PC-9 (cell line): ENCODE measurements around the gene TCF12. TPM values are rescaled to one million over a fixed set of nuclear protein-coding genes. Genes with fewer than 3 reads are reported as not detected.

Experiments
- BruUV-seq: library from RNA; stranded (reverse); fragments of 400-500 nt; replicated peaks from 2 replicates; lab custom pipeline; 2021; lab: Mats Ljungman, UMichigan
- CTCF ChIA-PET: fragments of 300-600 bp; sonication (Branson Sonifier 250); formaldehyde crosslinking; loops from one replicate; lab custom pipeline; 2022; ENCODE audit warnings: antibody characterized with exemption; lab: Charles Lee
- POLR2A ChIA-PET: fragments of 300-600 bp; sonication (Branson Sonifier 250); formaldehyde crosslinking; loops from one replicate; lab custom pipeline; 2022; ENCODE audit warnings: antibody characterized with exemption; ENCODE audit not compliant: unreplicated experiment; lab: Charles Lee
- DNase-seq, 2 experiments: peaks; one replicate each; pipeline versions ENCODE4 v3.0.0 to v3.0.0-alpha.2; 2015 to 2022; ENCODE audit warnings: mixed read lengths in 1 of 2
- H2AFZ ChIP-seq: fragments of 200-600 bp; sonication (generic); 2 replicates; pipeline ENCODE4 v1.8.1; 2017; ENCODE audit warnings: antibody characterized with exemption
- H3F3A ChIP-seq: fragments of 200-600 bp; sonication (generic); 2 replicates; pipeline ENCODE4 v1.8.1; 2017; ENCODE audit warnings: antibody characterized with exemption, mild to moderate bottlenecking, low read depth; ENCODE audit not compliant: insufficient read depth
- H3K27ac ChIP-seq: fragments of 200-600 bp; sonication (generic); 2 replicates; pipeline ENCODE4 v1.6.1; 2016; ENCODE audit warnings: mixed run types
- H3K27me3 ChIP-seq: fragments of 200-600 bp; sonication (generic); 2 replicates; pipeline ENCODE4 v1.6.1; 2016; ENCODE audit warnings: low read depth, mixed run types; ENCODE audit not compliant: insufficient read depth
- H3K36me3 ChIP-seq: fragments of 200-600 bp; sonication (generic); 2 replicates; pipeline ENCODE4 v1.6.1; 2016; ENCODE audit warnings: low read depth, mixed run types
- H3K4me1 ChIP-seq: fragments of 200-600 bp; sonication (generic); replicated peaks from 2 replicates; pipeline ENCODE4 v1.6.1; 2016; ENCODE audit warnings: mixed run types; ENCODE audit not compliant: insufficient read depth
- H3K4me2 ChIP-seq: fragments of 200-600 bp; sonication (generic); 2 replicates; pipeline ENCODE4 v1.6.1; 2017; ENCODE audit warnings: mixed run types
- H3K4me3 ChIP-seq: fragments of 200-600 bp; sonication (generic); 2 replicates; pipeline ENCODE4 v1.6.1; 2016; ENCODE audit warnings: mixed run types
- H3K79me2 ChIP-seq: fragments of 200-600 bp; sonication (generic); 2 replicates; pipeline ENCODE4 v1.6.1; 2017; ENCODE audit warnings: low read depth, mixed run types
- H3K9me2 ChIP-seq: fragments of 200-600 bp; sonication (generic); 2 replicates; pipeline ENCODE4 v1.8.1; 2017; ENCODE audit warnings: mild to moderate bottlenecking; ENCODE audit not compliant: insufficient read depth
- H3K9me3 ChIP-seq: fragments of 200-600 bp; sonication (generic); 2 replicates; pipeline ENCODE4 v1.8.1; 2016; ENCODE audit warnings: low read depth; ENCODE audit not compliant: insufficient read depth
- H4K20me1 ChIP-seq: fragments of 200-600 bp; sonication (generic); 2 replicates; pipeline ENCODE4 v1.8.1; 2017; ENCODE audit not compliant: insufficient read depth
- CTCF ChIP-seq: fragments of 200-600 bp; sonication (generic); conservative IDR thresholded peaks from 2 replicates; pipeline ENCODE4 v1.6.1; 2017; ENCODE audit warnings: mixed run types, antibody characterized with exemption, mild to moderate bottlenecking, moderate library complexity
- EZH2 ChIP-seq: fragments of 200-600 bp; sonication (generic); IDR thresholded peaks from 2 replicates; pipeline ENCODE4 v1.8.0; 2017; ENCODE audit warnings: antibody characterized with exemption, low read depth
- intact Hi-C: fragments of 100-400 bp; cut with micrococcal nuclease; formaldehyde crosslinking; loops from one replicate; pipeline ENCODE4 v1.10.0; 2022; ENCODE audit not compliant: unreplicated experiment
- total RNA-seq: library from RNA; stranded (reverse); gene quantifications from 2 replicates; pipeline ENCODE4 v1.2.3, GENCODE V29; 2021

TCF12 gene
- total RNA-seq, 1 experiment from 2014 or later, result 60.1 TPM

DNA sequence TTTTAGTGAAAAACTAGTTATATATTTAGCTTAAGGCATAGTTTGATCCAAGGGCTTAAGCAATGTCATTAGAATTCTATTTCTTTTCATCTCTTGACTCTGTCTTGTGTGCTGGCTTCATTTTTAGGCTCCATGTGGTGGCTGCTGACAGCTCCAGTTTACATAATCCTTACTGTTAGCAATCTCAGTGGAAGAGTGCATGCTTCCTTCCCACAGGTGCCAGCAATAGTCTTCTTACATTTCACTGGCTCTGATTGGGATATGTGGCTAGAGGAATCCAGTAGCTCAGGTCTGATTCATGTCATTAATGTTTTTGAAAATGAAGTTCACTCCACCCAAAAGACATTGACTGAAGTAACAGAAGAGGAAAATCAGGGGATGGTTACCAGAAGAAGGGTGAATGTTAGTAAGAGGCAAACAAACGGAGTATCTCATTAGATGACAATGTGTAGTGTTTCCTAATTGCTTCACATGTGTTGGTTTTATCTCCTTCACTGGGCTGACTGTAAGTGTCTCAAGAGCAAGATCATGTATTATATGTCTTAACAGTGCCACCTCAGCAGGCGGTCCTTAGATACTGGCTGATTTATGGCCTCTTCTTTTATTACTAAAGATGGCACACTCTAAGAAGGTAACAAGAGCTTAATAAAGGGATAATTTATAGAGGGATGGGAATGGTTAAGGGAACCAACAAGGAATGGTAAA lies 25.6 kb upstream of the TCF12 start:
- CTCF ChIA-PET, result interaction anchor here (0.6 kb wide), 2 partner anchors 15 to 18 kb away, joined by 3 to 4 read pairs; no protein-coding TSS in a partner anchor
- H3K36me3 ChIP-seq, result no peaks in the 10 kb centered on the region
- H4K20me1 ChIP-seq, result no peaks in the 10 kb centered on the region
- peaks cover 6% of the 10 kb centered on the region; the same call in 1 of the 2 replicates for H3F3A ChIP-seq
- BruUV-seq, result no TSS peak
- intact Hi-C loops, result no loop called here
- H2AFZ ChIP-seq, result no peak overlapping the region
- H3K9me2 ChIP-seq, result no peaks in the 10 kb centered on the region
- DNase-seq, result no peak
- no peak overlapping the region for H3K27ac ChIP-seq
- H3K4me2 ChIP-seq, result no peak overlapping the region
- TF ChIP-seq CTCF, result no peak
- no peak for TF ChIP-seq EZH2
- POLR2A ChIA-PET, result no interaction called here
- no peaks in the 10 kb centered on the region for H3K27me3 ChIP-seq
- H3K4me3 ChIP-seq, result no peak overlapping the region
- H3K4me1 ChIP-seq, result peaks cover 14% of the 10 kb centered on the region
- H3K9me3 ChIP-seq, result no peaks in the 10 kb centered on the region
- no peaks in the 10 kb centered on the region for H3K79me2 ChIP-seq

- no peak overlapping the region for H3K27ac ChIP-seq
Measured at GRCh38 chr15:56893364-56893678, 25.1 kb upstream of the TCF12 start.

GRCh38 chr15:56894601-56895000 lies 23.8 kb upstream of the TCF12 start:
- no peak overlapping the region for H3K4me2 ChIP-seq
- H3K36me3 ChIP-seq, result no peaks in the 10 kb centered on the region
- no peak overlapping the region for H2AFZ ChIP-seq
- H3K27ac ChIP-seq, result no peak overlapping the region
- no peaks in the 10 kb centered on the region for H3F3A ChIP-seq
- H3K79me2 ChIP-seq, result no peaks in the 10 kb centered on the region
- POLR2A ChIA-PET, result interaction anchor here (0.7 kb wide), 1 partner anchor 118 kb away, joined by 3 read pairs; no protein-coding TSS in a partner anchor
- no TSS peak for BruUV-seq
- TF ChIP-seq EZH2, result no peak
- TF ChIP-seq CTCF, result no peak
- H3K27me3 ChIP-seq, result no peaks in the 10 kb centered on the region
- no peaks in the 10 kb centered on the region for H4K20me1 ChIP-seq
- no peaks in the 10 kb centered on the region for H3K9me3 ChIP-seq
- CTCF ChIA-PET, result no interaction called here
- DNase-seq, result no peak
- H3K4me1 ChIP-seq, result no peaks in the 10 kb centered on the region
- intact Hi-C loops, result no loop called here
- no peak overlapping the region for H3K4me3 ChIP-seq
- H3K9me2 ChIP-seq, result no peaks in the 10 kb centered on the region

More at GRCh38 chr15:56893364-56893678, 25.1 kb upstream of the TCF12 start:
- Histone ChIP-seq H3K9me2 (no peaks in the 10 kb centered on the region), H3K79me2 (no peaks in the 10 kb centered on the region), H3K4me3 (no peak overlapping the region), H3K27me3 (no peaks in the 10 kb centered on the region), H4K20me1 (no peaks in the 10 kb centered on the region), H3K36me3 (no peaks in the 10 kb centered on the region), H3K4me1 (peaks cover 9% of the 10 kb centered on the region), H3K9me3 (no peaks in the 10 kb centered on the region), H3F3A (peaks cover under 1% of the 10 kb centered on the region; the same call in 1 of the 2 replicates), H2AFZ (no peak overlapping the region), H3K4me2 (no peak overlapping the region)
- TF ChIP-seq EZH2 (no peak), CTCF (no peak)
- intact Hi-C loops, result no loop called here
- DNase-seq, result no peak
- no TSS peak for BruUV-seq
- ChIA-PET POLR2A (no interaction called here), CTCF (interaction anchor here (0.6 kb wide), 2 partner anchors 14 to 18 kb away, joined by 3 to 4 read pairs; no protein-coding TSS in a partner anchor)
